Upper lobe of left lung (tissue), 6 donors: Measurements from ENCODE around the gene ST8SIA5. TPM values are rescaled to one million over a fixed set of nuclear protein-coding genes. Genes with fewer than 3 reads are reported as not detected.

Experiments used
- ATAC-seq, 2 donors: fragments of 200-7000 bp; cut with Tn5 transposase; one replicate each; pipeline ENCODE4 v1.9.1; 2022; ENCODE audit warnings: mild to moderate bottlenecking in 2 of 2, moderate library complexity in 2 of 2; ENCODE audit not compliant: low FRiP score in 2 of 2
- DNase-seq, 2 donors: peaks; one replicate each; pipeline ENCODE4 v3.0.0-alpha.2; 2019 to 2020
- H3K27ac ChIP-seq, 4 donors: fragments of 200-600 bp; sonication (generic); one replicate each; pipeline ENCODE4 v1.5.1; 2016 to 2019
- H3K27me3 ChIP-seq, 4 donors: fragments of 200-600 bp; sonication (generic); one replicate each; pipeline ENCODE4 v1.5.1; 2017 to 2019
- H3K36me3 ChIP-seq, 4 donors: fragments of 200-600 bp; sonication (generic); one replicate each; pipeline ENCODE4 v1.5.1; 2016 to 2019
- H3K4me1 ChIP-seq, 4 donors: fragments of 200-600 bp; sonication (generic); one replicate each; pipeline ENCODE4 v1.5.1; 2018 to 2019
- H3K4me3 ChIP-seq, 4 donors: fragments of 200-600 bp; sonication (generic); one replicate each; pipeline ENCODE4 v1.5.1; 2017 to 2019; ENCODE audit warnings: mild to moderate bottlenecking in 2 of 4, moderate library complexity in 1 of 4
- H3K9me3 ChIP-seq, 4 donors: fragments of 200-600 bp; sonication (generic); one replicate each; pipeline ENCODE4 v1.5.1; 2018 to 2019
- CTCF ChIP-seq, 6 experiments: fragments of 450-650 bp in 4 of 6; fragments of 200-600 bp in 2 of 6; sonication (generic) in 2 of 6; IDR thresholded peaks; one replicate each; pipeline ENCODE4 v1.5.1; 2016 to 2019; ENCODE audit warnings: antibody characterized with exemption in 6 of 6
- EP300 ChIP-seq, 4 donors: sonication (generic); formaldehyde crosslinking; IDR thresholded peaks; one replicate each; pipeline ENCODE4 v1.5.1; 2017; ENCODE audit warnings: antibody characterized with exemption in 4 of 4, control low read depth in 2 of 4
- POLR2A ChIP-seq, 4 donors: fragments of 450-650 bp; IDR thresholded peaks; one replicate each; pipeline ENCODE4 v1.5.1; 2016 to 2017; ENCODE audit warnings: antibody characterized with exemption in 4 of 4, mild to moderate bottlenecking in 2 of 4
- POLR2AphosphoS5 ChIP-seq, 2 donors: sonication (generic); formaldehyde crosslinking; IDR thresholded peaks; one replicate each; pipeline ENCODE4 v1.5.1; 2017; ENCODE audit warnings: antibody characterized with exemption in 2 of 2
- WGBS, 2 donors: methylation state at CpG; one replicate each; pipeline ENCODE4 v1.1.5; 2017 to 2018; 5-methylcytosine and 5-hydroxymethylcytosine counted together
- total RNA-seq, 6 donors: library from RNA; depleted of rRNA in 4 of 6; stranded (reverse); fragments of >200 nt in 4 of 6; gene quantifications; one replicate each; pipeline versions ENCODE4 v1.1.0 to v1.2.1, GENCODE V29; 2016 to 2021
- donor health status: DM: no; HTN: no; CAD: no; lungs with moderate emphysema.
- donor health status: DM: no; HTN: yes; CAD: no; lungs with severe emphysema.

Gene ST8SIA5
- total RNA-seq, 6 donors from 2014 or later, result 0.30 to 0.74 (median 0.50) TPM; not detected in 2

- no peaks in the 10 kb centered on the region for H3K9me3 ChIP-seq
- H3K27ac ChIP-seq, result no peak within 1 kb of the TSS
- DNase-seq (peak in 1 of 2 donors; percentile 22), ATAC-seq (no peak)
- 80 to 85% methylated on average over 25 of the region's 25 CpGs for WGBS, 2 donors
- H3K4me3 ChIP-seq, result no peak within 1 kb of the TSS
- TF ChIP-seq POLR2A (IDR thresholded peaks at IDR 0.05) (no peak), POLR2AphosphoS5 (IDR thresholded peaks at IDR 0.05) (no peak), CTCF (IDR thresholded peaks at IDR 0.05) (no peak), EP300 (IDR thresholded peaks at IDR 0.05) (no peak)
- no peaks in the 10 kb centered on the region for H3K27me3 ChIP-seq
- no peaks in the 10 kb centered on the region for H3K36me3 ChIP-seq
- no peaks in the 10 kb centered on the region for H3K4me1 ChIP-seq
Observed at GRCh38 chr18:46657115-46657955, 99.5 kb downstream of the ST8SIA5 start, which contains the start of gene LOXHD1. LOXHD1 (minus strand) TSS chr18:46657220; CDS start chr18:46657033, 187 bp downstream.

GRCh38 chr18:46656326-46657114, 100.3 kb downstream of the ST8SIA5 start:
- Histone ChIP-seq H3K9me3 (no peaks in the 10 kb centered on the region), H3K27ac (no peak overlapping the region), H3K4me3 (no peak overlapping the region), H3K36me3 (no peaks in the 10 kb centered on the region), H3K27me3 (no peaks in the 10 kb centered on the region), H3K4me1 (no peaks in the 10 kb centered on the region)
- TF ChIP-seq POLR2A (IDR thresholded peaks at IDR 0.05) (no peak), POLR2AphosphoS5 (IDR thresholded peaks at IDR 0.05) (no peak), EP300 (IDR thresholded peaks at IDR 0.05) (no peak), CTCF (IDR thresholded peaks at IDR 0.05) (no peak)
- DNase-seq (peak in 1 of 2 donors; percentile 72), ATAC-seq (no peak)
- 85 to 90% methylated on average over 27 of the region's 27 CpGs for WGBS, 2 donors

GRCh38 chr18:46652372-46652771, 104.5 kb downstream of the ST8SIA5 start:
- H3K4me1 ChIP-seq, result no peaks in the 10 kb centered on the region
- no peaks in the 10 kb centered on the region for H3K9me3 ChIP-seq
- no peak overlapping the region for H3K4me3 ChIP-seq
- H3K27me3 ChIP-seq, result no peaks in the 10 kb centered on the region
- DNase-seq (no peak), ATAC-seq (no peak)
- H3K27ac ChIP-seq, result no peak overlapping the region
- TF ChIP-seq POLR2A (IDR thresholded peaks at IDR 0.05) (no peak), CTCF (IDR thresholded peaks at IDR 0.05) (no peak), EP300 (IDR thresholded peaks at IDR 0.05) (no peak), POLR2AphosphoS5 (IDR thresholded peaks at IDR 0.05) (no peak)
- no peaks in the 10 kb centered on the region for H3K36me3 ChIP-seq

- Histone ChIP-seq H3K4me1 (no peaks in the 10 kb centered on the region), H3K36me3 (no peaks in the 10 kb centered on the region), H3K9me3 (no peaks in the 10 kb centered on the region), H3K27me3 (no peaks in the 10 kb centered on the region), H3K27ac (no peak overlapping the region), H3K4me3 (no peak overlapping the region)
- no peak for TF ChIP-seq POLR2A (IDR thresholded peaks at IDR 0.05)
- no peak for TF ChIP-seq POLR2AphosphoS5 (IDR thresholded peaks at IDR 0.05)
- no peak for TF ChIP-seq CTCF (IDR thresholded peaks at IDR 0.05)
- no peak for TF ChIP-seq EP300 (IDR thresholded peaks at IDR 0.05)
- 57 to 68% methylated on average over 4 of the region's 4 CpGs for WGBS, 2 donors
- DNase-seq (no peak), ATAC-seq (no peak)
Observed at GRCh38 chr18:46650681-46651080, 106.2 kb downstream of the ST8SIA5 start.
